ENCODE measurements around the gene FOXP2. TPM values are rescaled to one million over a fixed set of nuclear protein-coding genes. Genes with fewer than 3 reads are reported as not detected.

Gene FOXP2
- total RNA-seq, 1 experiment from 2014 or later, result not detected

DNA sequence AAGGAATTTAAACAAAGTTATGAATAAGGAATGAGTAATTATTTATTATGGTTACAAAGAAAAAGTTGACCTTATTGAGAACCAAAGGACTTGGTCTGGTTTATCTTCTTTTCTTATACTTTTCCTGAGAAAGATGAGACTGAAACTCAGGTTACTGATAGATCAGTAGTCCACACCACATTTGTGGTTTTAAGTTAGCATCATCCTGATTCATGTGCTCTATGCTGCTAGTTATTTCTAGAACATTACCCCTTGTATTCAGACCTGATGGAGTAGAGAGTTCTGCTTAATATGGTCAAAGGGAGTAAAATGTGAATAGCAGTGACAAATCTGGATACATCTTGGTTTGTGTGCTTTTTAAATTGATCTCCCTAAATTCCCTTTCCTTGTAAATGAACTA is 63.8 kb downstream of the FOXP2 start:
- no peaks in the 10 kb centered on the region for H3K9me3 ChIP-seq
- no peaks in the 10 kb centered on the region for H3K4me1 Mint-ChIP-seq (ENCODE audit: low read depth, unreplicated experiment)
- H3K27ac Mint-ChIP-seq (ENCODE audit: unreplicated experiment), result no peak overlapping the region
- TF ChIP-seq, protein P1, sequence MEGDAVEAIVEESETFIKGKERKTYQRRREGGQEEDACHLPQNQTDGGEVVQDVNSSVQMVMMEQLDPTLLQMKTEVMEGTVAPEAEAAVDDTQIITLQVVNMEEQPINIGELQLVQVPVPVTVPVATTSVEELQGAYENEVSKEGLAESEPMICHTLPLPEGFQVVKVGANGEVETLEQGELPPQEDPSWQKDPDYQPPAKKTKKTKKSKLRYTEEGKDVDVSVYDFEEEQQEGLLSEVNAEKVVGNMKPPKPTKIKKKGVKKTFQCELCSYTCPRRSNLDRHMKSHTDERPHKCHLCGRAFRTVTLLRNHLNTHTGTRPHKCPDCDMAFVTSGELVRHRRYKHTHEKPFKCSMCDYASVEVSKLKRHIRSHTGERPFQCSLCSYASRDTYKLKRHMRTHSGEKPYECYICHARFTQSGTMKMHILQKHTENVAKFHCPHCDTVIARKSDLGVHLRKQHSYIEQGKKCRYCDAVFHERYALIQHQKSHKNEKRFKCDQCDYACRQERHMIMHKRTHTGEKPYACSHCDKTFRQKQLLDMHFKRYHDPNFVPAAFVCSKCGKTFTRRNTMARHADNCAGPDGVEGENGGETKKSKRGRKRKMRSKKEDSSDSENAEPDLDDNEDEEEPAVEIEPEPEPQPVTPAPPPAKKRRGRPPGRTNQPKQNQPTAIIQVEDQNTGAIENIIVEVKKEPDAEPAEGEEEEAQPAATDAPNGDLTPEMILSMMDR (IDR thresholded peaks at IDR 0.05; ENCODE audit: insufficient read depth in 1 of 2, low read depth in 1 of 2, low read length in 1 of 2, severe bottlenecking in 1 of 2, unreplicated experiment in 1 of 2), result no peak
- H3K9me3 Mint-ChIP-seq (ENCODE audit: unreplicated experiment), result no peaks in the 10 kb centered on the region
- ChIA-PET POLR2A (no interaction called here), CTCF (no interaction called here)
- H3K4me3 Mint-ChIP-seq (ENCODE audit: unreplicated experiment), result no peak overlapping the region
- H3K36me3 Mint-ChIP-seq (ENCODE audit: insufficient read depth, unreplicated experiment), result no peaks in the 10 kb centered on the region
- H3K36me3 ChIP-seq (ENCODE audit: control insufficient read depth, insufficient read depth, low read length), result no peaks in the 10 kb centered on the region
- intact Hi-C loops (cut with micrococcal nuclease; ENCODE audit: unreplicated experiment), result no loop called here
- no TSS peak for BruUV-seq (replicated peaks)
- DNase-seq, result no peak
- H3K4me3 ChIP-seq (ENCODE audit: low read depth, low read length), result no peak overlapping the region
- no peaks in the 10 kb centered on the region for H3K27me3 Mint-ChIP-seq (ENCODE audit: insufficient read depth, unreplicated experiment)
- H3K27me3 ChIP-seq (replicated peaks; ENCODE audit: control insufficient read depth, insufficient read depth, low read length), result no peaks in the 10 kb centered on the region
- no peaks in the 10 kb centered on the region for H3K4me1 ChIP-seq

DNA sequence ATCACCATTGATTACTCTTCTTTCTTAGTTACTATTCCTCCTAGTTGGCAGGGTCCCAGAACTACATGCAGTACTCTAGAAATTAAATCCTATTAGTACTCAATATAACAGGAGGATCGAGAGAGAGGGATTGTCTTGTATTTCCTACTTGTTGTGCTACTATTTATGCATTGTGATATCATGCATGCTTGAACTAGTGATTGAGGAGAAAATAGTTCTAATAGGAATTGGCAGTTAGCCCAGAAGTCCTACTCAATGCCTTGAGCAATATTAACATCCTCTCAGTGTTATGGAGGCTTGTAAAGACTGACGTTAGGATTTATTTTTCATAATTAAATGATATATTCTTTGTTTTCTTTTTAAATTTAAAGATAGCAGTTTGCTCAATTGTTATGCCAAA is 67.4 kb downstream of the FOXP2 start:
- no TSS peak for BruUV-seq (replicated peaks)
- no peak overlapping the region for H3K27ac Mint-ChIP-seq (ENCODE audit: unreplicated experiment)

DNA sequence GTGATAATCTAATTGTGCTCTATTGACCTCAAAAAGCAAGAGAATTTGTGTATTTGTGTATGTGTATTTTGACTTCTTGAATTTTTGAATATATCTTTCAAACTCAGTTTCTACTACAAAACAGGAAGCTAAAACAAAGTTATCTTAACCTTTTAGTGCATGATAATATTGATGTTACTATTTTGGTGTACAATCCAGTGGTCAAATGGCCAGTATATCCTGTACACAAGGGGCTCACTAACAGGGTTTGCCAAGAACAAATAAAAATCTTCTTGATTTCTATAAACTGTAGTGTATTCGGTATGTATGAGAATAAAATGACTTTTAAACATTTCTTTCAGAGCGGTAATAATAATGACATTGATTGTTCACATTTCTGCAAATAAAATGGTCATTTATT is 69.6 kb downstream of the FOXP2 start:
- no peaks in the 10 kb centered on the region for H3K4me1 Mint-ChIP-seq (ENCODE audit: low read depth, unreplicated experiment)
- H3K27me3 ChIP-seq (replicated peaks; ENCODE audit: control insufficient read depth, insufficient read depth, low read length), result no peaks in the 10 kb centered on the region
- intact Hi-C loops (cut with micrococcal nuclease; ENCODE audit: unreplicated experiment), result no loop called here
- H3K4me3 Mint-ChIP-seq (ENCODE audit: unreplicated experiment), result no peak overlapping the region
- no peak overlapping the region for H3K27ac Mint-ChIP-seq (ENCODE audit: unreplicated experiment)
- no peaks in the 10 kb centered on the region for H3K27me3 Mint-ChIP-seq (ENCODE audit: insufficient read depth, unreplicated experiment)
- TF ChIP-seq, protein P1 (IDR thresholded peaks at IDR 0.05; ENCODE audit: insufficient read depth in 1 of 2, low read depth in 1 of 2, low read length in 1 of 2, severe bottlenecking in 1 of 2, unreplicated experiment in 1 of 2), result no peak
- ChIA-PET CTCF (no interaction called here), POLR2A (no interaction called here)
- no peak overlapping the region for H3K4me3 ChIP-seq (ENCODE audit: low read depth, low read length)
- H3K9me3 ChIP-seq, result peaks cover 8% of the 10 kb centered on the region
- BruUV-seq (replicated peaks), result no TSS peak
- DNase-seq, result no peak
- no peaks in the 10 kb centered on the region for H3K36me3 Mint-ChIP-seq (ENCODE audit: insufficient read depth, unreplicated experiment)
- no peaks in the 10 kb centered on the region for H3K4me1 ChIP-seq
- no peaks in the 10 kb centered on the region for H3K36me3 ChIP-seq (ENCODE audit: control insufficient read depth, insufficient read depth, low read length)
- peaks cover 18% of the 10 kb centered on the region for H3K9me3 Mint-ChIP-seq (ENCODE audit: unreplicated experiment)

More for the DNA sequence above, 67.4 kb downstream of the FOXP2 start:
- TF ChIP-seq, protein P1 (IDR thresholded peaks at IDR 0.05; ENCODE audit: insufficient read depth in 1 of 2, low read depth in 1 of 2, low read length in 1 of 2, severe bottlenecking in 1 of 2, unreplicated experiment in 1 of 2), result no peak
- Histone ChIP-seq H3K4me1 (no peaks in the 10 kb centered on the region), H3K36me3 (ENCODE audit: control insufficient read depth, insufficient read depth, low read length) (no peaks in the 10 kb centered on the region), H3K4me3 (ENCODE audit: low read depth, low read length) (no peak overlapping the region), H3K9me3 (peaks cover 2% of the 10 kb centered on the region; the same call in 1 of the 2 replicates), H3K27me3 (replicated peaks; ENCODE audit: control insufficient read depth, insufficient read depth, low read length) (no peaks in the 10 kb centered on the region)
- intact Hi-C loops (cut with micrococcal nuclease; ENCODE audit: unreplicated experiment), result no loop called here
- CTCF ChIA-PET, result no interaction called here
- H3K36me3 Mint-ChIP-seq (ENCODE audit: insufficient read depth, unreplicated experiment), result no peaks in the 10 kb centered on the region
- POLR2A ChIA-PET, result no interaction called here
- no peaks in the 10 kb centered on the region for H3K27me3 Mint-ChIP-seq (ENCODE audit: insufficient read depth, unreplicated experiment)
- no peak for DNase-seq
- H3K4me1 Mint-ChIP-seq (ENCODE audit: low read depth, unreplicated experiment), result no peaks in the 10 kb centered on the region
- H3K4me3 Mint-ChIP-seq (ENCODE audit: unreplicated experiment), result no peak overlapping the region
- peaks cover 8% of the 10 kb centered on the region for H3K9me3 Mint-ChIP-seq (ENCODE audit: unreplicated experiment)

Measured in Caco-2 (cell line).